Measurements from ENCODE around the gene FAM43B. TPM values are rescaled to one million over a fixed set of nuclear protein-coding genes. Genes with fewer than 3 reads are reported as not detected.
"Not testable (repeated sequence)": the region's sequence is repeated elsewhere in the genome, so short reads cannot be mapped to it uniquely, and the experiment has no call there.

Gene FAM43B
- total RNA-seq, 1 donor: not detected

GRCh38 chr1:20511518-20512428 is 40.6 kb upstream of the FAM43B start:
- no peak for DNase-seq (ENCODE audit: low read depth)
- no peak overlapping the region for H3K4me3 ChIP-seq (ENCODE audit: low read depth, low read length)
- TF ChIP-seq CTCF (IDR thresholded peaks at IDR 0.05; ENCODE audit: insufficient read depth, low read length): no peak

GRCh38 chr1:20519609-20520262 is 32.6 kb upstream of the FAM43B start:
- DNase-seq (ENCODE audit: low read depth); H3K4me3 ChIP-seq (ENCODE audit: low read depth, low read length): not testable (repeated sequence)

- peak; percentile 86 for DNase-seq (ENCODE audit: low read depth)
- peak; percentile 92 for TF ChIP-seq CTCF (IDR thresholded peaks at IDR 0.05; ENCODE audit: insufficient read depth, low read length)
- H3K4me3 ChIP-seq (ENCODE audit: low read depth, low read length): peak overlapping the region; percentile 1
Observed at GRCh38 chr1:20521960-20522861, 30.2 kb upstream of the FAM43B start.

- DNase-seq (ENCODE audit: low read depth): no peak
- TF ChIP-seq CTCF (IDR thresholded peaks at IDR 0.05; ENCODE audit: insufficient read depth, low read length): no peak
- no peak overlapping the region for H3K4me3 ChIP-seq (ENCODE audit: low read depth, low read length)
Observed at GRCh38 chr1:20526267-20526666, 26.1 kb upstream of the FAM43B start.

- no peak for TF ChIP-seq CTCF (IDR thresholded peaks at IDR 0.05; ENCODE audit: insufficient read depth, low read length)
- DNase-seq (ENCODE audit: low read depth): no peak
- H3K4me3 ChIP-seq (ENCODE audit: low read depth, low read length): no peak overlapping the region
Observed at GRCh38 chr1:20528221-20528620, 24.2 kb upstream of the FAM43B start.

GRCh38 chr1:20530306-20530705 is 22.1 kb upstream of the FAM43B start:
- no peak for TF ChIP-seq CTCF (IDR thresholded peaks at IDR 0.05; ENCODE audit: insufficient read depth, low read length)
- DNase-seq (ENCODE audit: low read depth): no peak
- H3K4me3 ChIP-seq (ENCODE audit: low read depth, low read length): no peak overlapping the region

Measured in fibroblast of the aortic adventitia (primary cell).